Measurements from ENCODE around the gene SSPN. TPM values are rescaled to one million over a fixed set of nuclear protein-coding genes. Genes with fewer than 3 reads are reported as not detected.

The SSPN gene
- total RNA-seq, 1 experiment from 2014 or later = 1.4 TPM

DNA sequence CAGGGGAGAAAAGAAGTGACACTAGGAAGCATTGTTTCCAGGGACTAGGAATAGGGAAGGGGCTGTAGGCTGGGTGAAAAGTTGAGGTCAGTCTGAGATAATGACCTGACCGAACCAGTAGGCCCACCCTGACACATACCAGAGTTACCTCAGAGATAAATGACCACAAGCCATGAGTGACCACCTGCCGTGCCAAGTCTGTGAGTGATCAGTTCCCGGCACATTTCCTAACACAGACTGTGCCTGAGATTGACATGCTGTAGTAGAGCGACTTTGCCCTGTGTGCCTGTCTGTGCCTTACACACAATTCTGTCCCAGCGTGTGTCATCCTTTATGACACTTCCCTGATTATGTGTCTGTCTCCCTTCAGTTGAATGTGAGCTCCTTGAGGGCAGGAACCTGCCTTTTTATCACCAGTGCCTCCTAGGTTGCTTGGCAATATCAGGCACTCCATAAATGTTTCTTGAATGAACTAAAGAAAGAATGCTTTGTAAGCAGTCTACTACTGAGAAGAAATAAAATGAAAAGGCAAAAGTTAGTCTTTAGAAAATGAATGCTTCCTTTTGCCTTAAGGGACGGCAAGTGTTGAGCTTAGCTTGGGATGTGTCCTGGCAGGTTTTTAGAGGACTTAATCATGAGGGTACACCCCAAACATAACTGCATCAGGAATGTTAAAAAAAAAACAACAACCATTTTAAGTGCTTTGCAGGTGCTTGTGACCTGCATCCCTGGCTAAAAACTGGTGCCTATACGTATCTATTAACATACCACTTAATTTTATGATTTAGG lies 9.6 kb upstream of the SSPN start:
- DNase-seq (ENCODE audit: low read depth) = no peak

DNA sequence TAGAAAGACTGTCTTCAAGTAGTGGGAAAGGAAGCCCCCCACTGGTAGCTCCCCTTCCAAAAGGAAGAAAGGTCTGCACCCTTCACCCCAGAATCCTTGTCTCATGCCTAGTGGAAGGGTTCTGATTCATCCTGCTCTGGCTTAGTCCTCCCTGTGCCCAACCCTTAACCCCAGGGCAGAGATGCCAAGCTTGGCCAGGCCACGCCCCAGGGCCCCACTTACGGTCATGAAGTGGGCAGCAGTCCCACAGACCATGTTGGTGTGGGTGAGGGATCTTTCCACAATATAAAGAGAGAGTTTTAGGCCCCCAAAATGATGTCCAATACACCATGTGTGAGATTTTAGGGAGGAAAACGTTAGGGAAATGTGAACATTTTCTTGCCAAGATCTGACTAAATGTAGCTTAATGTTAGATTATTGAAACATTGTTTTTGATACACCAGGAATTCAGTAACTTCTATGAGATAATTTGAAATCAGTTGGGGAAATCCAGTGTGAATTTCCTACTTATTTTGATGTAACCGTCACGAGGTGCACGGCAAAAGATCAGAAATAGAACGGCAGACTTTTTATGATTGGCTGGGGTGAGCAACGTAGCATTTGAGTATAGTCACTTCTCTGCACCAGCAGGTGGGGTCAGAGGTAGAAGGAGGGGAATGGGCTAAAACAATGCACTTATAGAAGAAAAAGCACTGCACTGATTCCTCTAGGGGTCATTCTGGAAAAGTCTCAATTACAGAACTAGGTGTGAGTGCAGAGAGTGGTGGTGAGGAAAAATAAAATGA lies 8.2 kb upstream of the SSPN start:
- no peak for DNase-seq (ENCODE audit: low read depth)

- DNase-seq (ENCODE audit: low read depth) = peak; percentile 29
Observed at GRCh38 chr12:26188127-26188526, 7.2 kb upstream of the SSPN start.

GRCh38 chr12:26188641-26189040 lies 6.7 kb upstream of the SSPN start:
- DNase-seq (ENCODE audit: low read depth) = no peak

DNA sequence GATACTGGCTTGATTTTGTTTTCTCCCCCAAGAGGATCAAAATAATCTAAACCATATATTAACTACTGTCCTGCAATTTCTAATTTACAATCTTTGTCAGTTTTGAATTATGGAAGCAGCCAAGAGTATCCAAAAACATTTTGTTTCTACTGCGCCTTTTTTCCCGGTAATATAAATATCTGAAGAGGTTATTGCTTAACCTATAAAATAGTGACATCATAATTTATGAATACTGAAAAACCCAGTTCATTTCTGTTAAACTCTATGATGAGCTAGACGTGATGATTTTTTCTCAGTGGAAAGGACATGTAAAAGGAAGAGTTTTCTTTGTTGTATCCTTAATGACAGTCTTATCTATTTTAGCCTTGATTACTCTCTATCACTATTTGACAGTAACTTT lies 3.2 kb upstream of the SSPN start:
- DNase-seq (ENCODE audit: low read depth) = no peak

DNA sequence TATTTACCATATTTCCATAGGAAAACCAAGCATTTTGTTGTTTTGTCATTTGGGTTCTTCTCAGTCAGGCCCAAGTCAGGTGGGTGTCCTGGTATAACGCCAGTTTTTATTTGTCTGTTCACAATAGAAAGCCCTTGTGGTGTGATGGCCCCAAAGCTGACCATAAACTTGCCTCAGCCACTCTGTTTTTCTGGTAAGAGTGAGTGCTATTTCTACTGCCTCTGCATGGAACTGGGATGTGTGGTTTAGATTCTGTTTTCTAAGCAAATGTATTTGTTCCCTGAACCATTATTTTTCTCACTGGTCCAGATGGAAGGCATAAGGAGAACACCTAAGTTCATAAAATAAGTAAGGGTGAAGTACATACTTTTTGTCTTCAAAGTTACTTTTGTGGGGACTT lies 1.8 kb upstream of the SSPN start:
- DNase-seq (ENCODE audit: low read depth) = no peak

DNA sequence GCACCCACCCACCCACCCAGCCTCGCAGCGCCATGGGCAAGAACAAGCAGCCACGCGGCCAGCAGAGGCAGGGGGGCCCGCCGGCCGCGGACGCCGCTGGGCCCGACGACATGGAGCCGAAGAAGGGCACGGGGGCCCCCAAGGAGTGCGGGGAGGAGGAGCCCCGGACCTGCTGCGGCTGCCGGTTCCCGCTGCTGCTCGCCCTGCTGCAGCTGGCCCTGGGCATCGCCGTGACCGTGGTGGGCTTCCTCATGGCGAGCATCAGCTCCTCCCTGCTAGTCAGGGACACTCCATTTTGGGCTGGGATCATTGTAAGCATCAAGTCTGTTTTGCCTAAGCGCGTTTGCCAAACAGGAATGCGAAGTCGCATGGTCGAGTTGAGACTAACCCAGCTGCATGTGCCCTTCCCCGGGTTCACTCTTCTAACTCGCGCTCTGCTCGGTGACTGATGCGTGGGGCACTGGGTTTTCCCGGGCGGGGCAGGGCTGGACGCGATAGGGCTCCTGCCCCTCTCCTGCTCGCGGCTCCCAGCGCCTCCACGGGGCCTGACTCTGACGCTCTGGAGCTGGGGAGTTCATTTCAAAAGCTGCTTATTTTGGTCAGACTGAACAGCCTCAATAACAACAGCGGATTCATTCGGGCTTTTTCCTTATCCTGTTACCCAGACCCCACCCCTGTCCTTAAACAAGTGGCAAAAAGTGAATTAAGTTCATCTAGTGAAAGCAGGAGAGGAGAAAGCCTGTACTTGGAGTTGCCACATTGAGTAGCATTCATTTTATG lies 458 bp downstream of the SSPN start:
- DNase-seq (ENCODE audit: low read depth) = no peak

- no peak for DNase-seq (ENCODE audit: low read depth)
Observed at GRCh38 chr12:26196421-26196716, 996 bp downstream of the SSPN start.

DNA sequence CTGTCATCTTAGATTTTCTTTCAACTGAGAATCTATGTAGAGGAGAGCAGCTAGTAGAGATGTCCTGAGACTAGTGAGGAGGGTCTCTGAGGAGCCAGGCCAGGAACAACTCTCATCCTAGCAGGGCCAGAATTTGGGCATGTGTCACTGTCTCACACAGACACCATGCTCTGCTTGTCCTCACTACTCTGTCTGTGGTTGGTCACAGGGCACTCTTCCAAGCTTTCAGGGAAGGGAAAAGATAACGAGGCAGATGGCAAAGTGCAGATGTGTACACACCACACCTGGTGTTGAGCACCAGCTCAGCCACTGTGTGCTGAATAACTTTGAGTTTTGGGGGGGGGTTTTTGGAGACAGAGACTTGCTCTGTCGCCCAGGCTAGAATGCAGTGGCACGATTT lies 2.5 kb downstream of the SSPN start:
- no peak for DNase-seq (ENCODE audit: low read depth)

GRCh38 chr12:26198742-26199141 lies 3.4 kb downstream of the SSPN start:
- DNase-seq (ENCODE audit: low read depth) = peak; percentile 66

- DNase-seq (ENCODE audit: low read depth) = no peak
Observed at GRCh38 chr12:26203167-26203780, 7.9 kb downstream of the SSPN start.

DNA sequence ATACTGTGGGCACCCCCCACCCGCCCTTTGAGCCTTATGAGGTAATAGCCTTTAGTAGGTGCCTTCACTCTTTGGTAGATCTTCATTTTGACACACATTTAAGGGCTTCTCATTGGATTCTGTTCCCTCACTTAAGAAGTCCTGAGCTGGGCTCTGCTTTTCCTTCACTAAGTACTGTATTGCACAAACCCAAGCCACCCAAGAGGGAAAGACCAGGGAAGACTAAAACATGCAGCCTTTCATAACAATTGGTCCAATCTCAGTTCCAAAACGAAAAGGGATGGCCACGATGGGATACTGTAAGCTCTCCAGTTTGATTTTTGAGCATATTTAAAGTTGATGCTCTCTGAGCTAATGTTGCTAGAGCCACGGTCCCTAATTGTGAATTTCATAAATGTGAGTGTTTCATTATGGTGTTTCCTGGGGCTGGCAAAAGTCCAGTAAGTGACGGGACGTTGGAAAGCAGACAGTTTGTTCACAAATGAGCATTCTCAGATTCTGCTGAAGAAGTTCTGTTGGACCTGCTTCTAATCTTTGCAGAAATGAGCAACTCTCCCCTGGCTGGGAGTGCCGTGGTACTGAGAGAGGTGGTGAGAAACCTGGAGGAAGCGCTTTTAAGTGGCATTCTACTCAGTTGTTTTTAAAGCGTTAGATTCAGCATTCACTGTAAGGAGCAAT lies 9.4 kb downstream of the SSPN start:
- DNase-seq (ENCODE audit: low read depth) = no peak

DNA sequence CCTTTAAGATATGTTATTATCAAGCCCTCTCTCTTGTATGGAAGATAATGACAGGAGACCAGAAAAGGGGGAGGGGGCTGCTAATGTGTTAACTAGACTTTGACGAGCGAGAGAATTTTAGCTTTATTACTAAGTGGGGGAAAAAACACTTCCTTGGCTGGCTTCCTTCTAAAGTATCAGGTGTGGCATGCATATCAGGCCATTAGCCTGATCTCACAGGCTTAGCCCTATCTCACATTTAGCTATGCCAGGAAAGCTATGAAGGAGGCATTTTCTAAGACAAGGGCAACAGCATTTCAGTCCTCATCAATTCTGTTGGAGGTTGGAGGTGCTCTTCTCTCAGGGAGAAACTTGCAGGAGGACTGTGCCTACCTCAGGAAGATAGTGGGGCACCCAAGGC lies 9.9 kb downstream of the SSPN start:
- no peak for DNase-seq (ENCODE audit: low read depth)

GRCh38 chr12:26205941-26206340 lies 10.6 kb downstream of the SSPN start:
- no peak for DNase-seq (ENCODE audit: low read depth)

DNA sequence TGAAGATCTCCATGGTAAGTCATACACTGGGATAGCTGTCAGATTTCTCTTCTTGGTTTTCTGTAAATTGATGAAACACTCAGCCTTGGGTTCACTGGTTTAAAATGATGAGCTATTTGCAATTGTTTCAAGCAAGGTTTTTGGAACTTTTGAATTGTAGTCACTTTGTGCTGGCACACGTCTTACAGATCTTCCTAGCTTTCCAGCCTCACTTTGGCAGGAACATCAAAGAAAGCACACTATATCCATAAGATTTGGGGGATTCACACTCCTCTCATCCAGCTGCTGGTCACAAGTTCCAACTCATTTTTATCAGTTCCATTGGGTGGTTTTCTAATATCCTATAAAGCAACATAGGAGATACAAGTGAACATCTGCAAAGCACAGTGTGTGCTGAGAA lies 16.0 kb downstream of the SSPN start:
- no peak for DNase-seq (ENCODE audit: low read depth)

- DNase-seq (ENCODE audit: low read depth) = no peak
Observed at GRCh38 chr12:26212396-26212795, 17.0 kb downstream of the SSPN start.

DNA sequence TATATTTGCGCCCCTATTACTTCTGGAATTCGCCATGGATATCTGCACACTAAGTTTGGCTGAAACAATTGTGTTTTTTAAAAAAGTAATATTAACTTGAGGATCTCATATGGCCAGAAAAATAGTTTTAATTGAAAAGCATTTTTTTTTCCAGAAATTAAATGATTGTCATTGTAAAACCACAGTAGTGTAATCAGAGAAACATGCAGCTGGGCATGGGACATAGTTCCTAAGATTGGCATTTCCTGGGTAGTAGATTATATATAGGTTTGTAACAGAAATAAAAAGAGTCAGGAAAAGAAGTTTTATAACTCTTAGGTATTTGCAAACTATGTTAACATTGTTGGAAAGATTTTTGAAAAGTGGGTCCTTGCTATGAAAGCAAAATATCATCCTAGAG lies 17.6 kb downstream of the SSPN start:
- no peak for DNase-seq (ENCODE audit: low read depth)

DNA sequence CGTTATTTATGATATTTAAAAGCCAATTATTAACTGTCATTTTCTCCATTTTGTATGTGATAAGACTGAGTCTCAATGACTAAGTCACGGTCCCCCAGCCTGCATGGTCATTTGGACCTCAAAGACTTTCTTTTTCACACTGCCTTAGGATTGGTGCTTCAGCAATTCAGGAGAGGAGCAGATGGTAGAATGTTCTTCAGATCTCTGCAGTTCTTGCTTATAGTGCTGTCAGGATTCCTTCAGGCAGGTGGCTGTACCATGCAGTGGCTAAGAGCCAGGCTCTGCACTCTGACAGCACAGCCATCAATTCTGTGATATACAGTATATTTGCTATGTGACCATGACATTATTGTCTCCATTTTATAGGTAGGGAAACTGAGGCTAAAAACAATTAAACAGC lies 18.7 kb downstream of the SSPN start:
- no peak for DNase-seq (ENCODE audit: low read depth)

- no peak for DNase-seq (ENCODE audit: low read depth)
Observed at GRCh38 chr12:26219736-26220135, 24.4 kb downstream of the SSPN start.

GRCh38 chr12:26224657-26225056 lies 29.3 kb downstream of the SSPN start:
- no peak for DNase-seq (ENCODE audit: low read depth)

GRCh38 chr12:26226122-26226521 lies 30.7 kb downstream of the SSPN start:
- no peak for DNase-seq (ENCODE audit: low read depth)
